Measurements from ENCODE around the gene RFXAP. TPM values are rescaled to one million over a fixed set of nuclear protein-coding genes. Genes with fewer than 3 reads are reported as not detected.
A peak's percentile ranks its signal among the peaks of the same experiment; 100 is the strongest.

Gene RFXAP
- total and polyA plus RNA-seq, 9 of the 15 experiments (the other 6 are each of a cell fraction or from before 2014, with no cell fraction given), result 2.1 to 9.7 (median 2.9) TPM

GRCh38 chr13:36865265-36865664 is 46.2 kb downstream of the RFXAP start (continued):
- TF ChIP-seq RNF219 (CRISPR knock-in tag; IDR thresholded peaks at IDR 0.05), result no peak
- no peak for TF ChIP-seq TAF7 (tag; IDR thresholded peaks at IDR 0.05)
- peak; percentile 5; the same call in 1 of the 2 replicates for TF ChIP-seq CBFA2T2 (conservative IDR thresholded peaks at IDR 0.05)
- TF ChIP-seq NR2C2 (CRISPR knock-in tag; IDR thresholded peaks at IDR 0.05), result no peak
- no peak for TF ChIP-seq NR2C2 (tag; IDR thresholded peaks at IDR 0.05)
- TF ChIP-seq RUNX1 (IDR thresholded peaks at IDR 0.05; ENCODE audit: low read depth), result no peak

- H3K4me3 ChIP-seq, result no peak overlapping the region
- H4K20me1 ChIP-seq (replicated peaks; ENCODE audit: control insufficient read depth, insufficient read depth, low read length), result no peaks in the 10 kb centered on the region
- ATAC-seq (no peak), DNase-seq (ENCODE audit: extremely low read depth in 1 of 4, low spot score in 3 of 4) (no peak), FAIRE-seq (no peak)
- POLR2A ChIA-PET, result no interaction called here
- H3K79me2 ChIP-seq (ENCODE audit: control insufficient read depth, insufficient read depth, low read length), result no peaks in the 10 kb centered on the region
- H2AFZ ChIP-seq (ENCODE audit: low read depth, low read length), result no peak overlapping the region
- no peak overlapping the region for H3K9ac ChIP-seq (ENCODE audit: insufficient read depth in 1 of 2, low read depth in 2 of 2, low read length in 2 of 2)
- in situ Hi-C loops (cut with MboI) (no loop called here), intact Hi-C loops (cut with micrococcal nuclease) (no loop called here)
- H3K9me1 ChIP-seq (ENCODE audit: control insufficient read depth, insufficient read depth, low read length), result no peaks in the 10 kb centered on the region
- no peaks in the 10 kb centered on the region for H3K9me3 ChIP-seq (replicated peaks; ENCODE audit: control insufficient read depth, insufficient read depth, low read depth, low read length)
- 0 out of 5 replicates have a peak, but pooled peaks cover 0 to 6% of the 10 kb centered on the region in 2 experiments for H3K4me1 ChIP-seq (replicated peaks in 1 of 2; ENCODE audit: control insufficient read depth in 2 of 2, insufficient read depth in 2 of 2, low read length in 2 of 2)
- CTCF ChIA-PET (ENCODE audit: low intra/inter-chr PET ratio), result no interaction called here
- no peak for TF ChIP-seq ATF1 (CRISPR knock-in tag; IDR thresholded peaks at IDR 0.05)
- TF ChIP-seq ATF1 (tag; IDR thresholded peaks at IDR 0.05), result no peak
- no peak for TF ChIP-seq USF2 (CRISPR knock-in tag; IDR thresholded peaks at IDR 0.05)
- no peak for TF ChIP-seq EP400 (IDR thresholded peaks at IDR 0.05)
- no peak for TF ChIP-seq ATF6 (CRISPR knock-in tag; IDR thresholded peaks at IDR 0.05)
- TF ChIP-seq ZNF584 (CRISPR knock-in tag; IDR thresholded peaks at IDR 0.05; ENCODE audit: low read depth), result no peak
- TF ChIP-seq RAD21 (CRISPR knock-in tag; conservative IDR thresholded peaks at IDR 0.05 in 1 of 2, IDR thresholded peaks at IDR 0.05 in 1 of 2), result no peak
- TF ChIP-seq SMARCA5 (IDR thresholded peaks at IDR 0.05), result no peak
- TF ChIP-seq BDP1 (IDR thresholded peaks at IDR 0.05; ENCODE audit: insufficient read depth, insufficient read length), result no peak
- no peak for TF ChIP-seq ETV5 (CRISPR knock-in tag; IDR thresholded peaks at IDR 0.05; ENCODE audit: low read depth)
- TF ChIP-seq SRSF7 (optimal IDR thresholded peaks at IDR 0.05; ENCODE audit: low read depth, low read length), result no peak
- peaks cover 5 to 15% of the 10 kb centered on the region in 2 experiments; a peak in 4 of 5 replicates for H3K27me3 ChIP-seq (ENCODE audit: control insufficient read depth in 2 of 2, insufficient read depth in 2 of 2, low read length in 2 of 2)
- BruUV-seq (replicated peaks), result no TSS peak
- no peaks in the 10 kb centered on the region for H3K36me3 ChIP-seq (ENCODE audit: control insufficient read depth, insufficient read depth, low read length)
- no peak overlapping the region for H3K4me2 ChIP-seq (ENCODE audit: insufficient read depth, low read length)
- no peak overlapping the region for H3K27ac ChIP-seq (ENCODE audit: extremely low read depth, low read depth, low read length)
These were observed 47.2 kb downstream of the RFXAP start for GRCh38 chr13:36866232-36866631.
